Keratinocyte (primary cell): ENCODE results near the gene MDN1. TPM values are rescaled to one million over a fixed set of nuclear protein-coding genes. Genes with fewer than 3 reads are reported as not detected.

Experiments
- DNase-seq: peaks from one replicate; pipeline ENCODE4 v3.0.0-alpha.2; 2011; ENCODE audit warnings: low read depth, missing footprints, low spot score
- FAIRE-seq: peaks from 2 replicates; lab custom pipeline; 2011; peaks lifted over from hg19 to GRCh38; lab: Jason Lieb, UNC
- H2AFZ ChIP-seq: 2 replicates; pipeline ENCODE4 v1.6.0; 2012; ENCODE audit warnings: low read length, control low read depth, inconsistent platforms; ENCODE audit not compliant: control insufficient read depth
- H3K27ac ChIP-seq: 2 replicates; pipeline ENCODE4 v1.5.1; 2011; ENCODE audit warnings: low read length; ENCODE audit not compliant: control insufficient read depth, insufficient read depth
- H3K27me3 ChIP-seq: 3 replicates; pipeline ENCODE4 v1.6.0; 2011; ENCODE audit warnings: low read length; ENCODE audit not compliant: control insufficient read depth, insufficient read depth; ENCODE audit errors: extremely low read depth
- H3K36me3 ChIP-seq, 2 experiments: 2 replicates in 1 of 2; 3 replicates in 1 of 2; pipeline ENCODE4 v1.5.1; 2011; ENCODE audit warnings: low read length in 2 of 2, mild to moderate bottlenecking in 1 of 2; ENCODE audit not compliant: control insufficient read depth in 2 of 2, insufficient read depth in 2 of 2; ENCODE audit errors: extremely low read depth in 1 of 2
- H3K4me1 ChIP-seq: 3 replicates; pipeline ENCODE4 v1.5.1; 2011; ENCODE audit warnings: low read length; ENCODE audit not compliant: control insufficient read depth, insufficient read depth; ENCODE audit errors: extremely low read depth
- H3K4me2 ChIP-seq: 3 replicates; pipeline ENCODE4 v1.6.0; 2011; ENCODE audit warnings: low read depth, low read length; ENCODE audit not compliant: control insufficient read depth, insufficient read depth; ENCODE audit errors: extremely low read depth
- H3K4me3 ChIP-seq, 3 experiments: fragments of 200-600 bp in 1 of 3; sonication (generic) in 1 of 3; 2 replicates in 2 of 3; 3 replicates in 1 of 3; pipeline ENCODE4 v1.5.1; 2011 to 2016; ENCODE audit warnings: low read length in 3 of 3, mild to moderate bottlenecking in 3 of 3, control low read depth in 2 of 3, inconsistent platforms in 1 of 3, low read depth in 1 of 3, mixed read lengths in 1 of 3, mixed run types in 1 of 3, moderate library complexity in 1 of 3; ENCODE audit not compliant: control insufficient read depth in 2 of 3, insufficient read depth in 2 of 3; ENCODE audit errors: extremely low read depth in 1 of 3
- H3K79me2 ChIP-seq: 2 replicates; pipeline ENCODE4 v1.6.0; 2012; ENCODE audit warnings: low read length; ENCODE audit not compliant: control insufficient read depth, insufficient read depth
- H3K9ac ChIP-seq: 3 replicates; pipeline ENCODE4 v1.6.0; 2011; ENCODE audit warnings: low read length; ENCODE audit not compliant: control insufficient read depth, insufficient read depth; ENCODE audit errors: extremely low read depth
- H3K9me1 ChIP-seq: 3 replicates; pipeline ENCODE4 v1.6.0; 2011; ENCODE audit warnings: low read length; ENCODE audit not compliant: control insufficient read depth, insufficient read depth; ENCODE audit errors: extremely low read depth
- H3K9me3 ChIP-seq: 2 replicates; pipeline ENCODE4 v1.5.1; 2012; ENCODE audit warnings: low read depth, low read length; ENCODE audit not compliant: control insufficient read depth
- H4K20me1 ChIP-seq: 3 replicates; pipeline ENCODE4 v1.6.0; 2011; ENCODE audit warnings: low read length; ENCODE audit not compliant: control insufficient read depth, insufficient read depth; ENCODE audit errors: extremely low read depth
- EZH2 ChIP-seq: IDR thresholded peaks from one replicate; pipeline ENCODE4 v1.6.1; 2012; ENCODE audit warnings: inconsistent platforms, mild to moderate bottlenecking, low read length, moderate library complexity
- dilution Hi-C: fragments of 300-500 bp; cut with MboI; formaldehyde crosslinking; loops from one replicate; pipeline ENCODE4 v1.7.0; 2020; ENCODE audit warnings: low sequenced_read_pairs; ENCODE audit not compliant: extremely low pct_ligation_motif_present
- polyA plus RNA-seq, 5 experiments: library from polyadenylated mRNA; depleted of rRNA in 3 of 5; stranded (reverse) in 3 of 5; stranded (forward) in 1 of 5; unstranded in 1 of 5; fragments of >200 nt; gene quantifications; 1 replicate in 1 of 5; 2 replicates in 3 of 5; 3 replicates in 1 of 5; pipeline versions ENCODE4 v1.2.1 to v1.2.3, GENCODE V29; 2011 to 2012; ENCODE audit warnings: missing spikeins in 2 of 5, low read depth in 1 of 5, low replicate concordance in 1 of 5
- TF ChIP-seq, protein P1 (sequence below), 3 experiments: IDR thresholded peaks in 1 of 3; conservative IDR thresholded peaks in 1 of 3; optimal IDR thresholded peaks in 1 of 3; 2 replicates in 2 of 3; 3 replicates in 1 of 3; pipeline versions ENCODE3 to v1.5.1; 2011; ENCODE audit warnings: low read length in 3 of 3, mild to moderate bottlenecking in 3 of 3, moderate library complexity in 2 of 3, control low read depth in 1 of 3, inconsistent platforms in 1 of 3; ENCODE audit not compliant: insufficient read depth in 2 of 3; ENCODE audit errors: extremely low read depth in 1 of 3

MDN1 gene
- polyA plus RNA-seq, 1 donor (not counting 4 experiments of a cell fraction or from before 2014, with no cell fraction given), result 16.0 TPM

DNA sequence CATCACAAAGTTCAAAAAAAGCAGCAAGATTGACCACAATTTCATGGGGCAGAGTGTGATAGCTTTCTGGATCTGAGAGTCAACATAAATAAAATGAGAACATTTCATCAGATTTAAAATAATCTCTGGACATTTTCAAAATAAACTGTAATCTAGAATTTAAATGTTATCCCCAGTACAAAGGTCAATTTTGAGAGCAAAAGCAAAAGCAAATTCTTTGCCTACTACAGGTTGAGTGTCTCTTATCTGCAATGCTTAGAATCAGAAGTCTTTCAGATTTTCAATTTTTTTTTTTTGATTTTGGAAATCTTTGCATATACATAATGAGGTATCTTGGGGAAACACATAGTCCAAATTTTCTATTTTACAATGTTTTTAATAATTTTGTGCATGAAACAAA lies 113.5 kb downstream of the MDN1 start:
- TF ChIP-seq, protein P1, sequence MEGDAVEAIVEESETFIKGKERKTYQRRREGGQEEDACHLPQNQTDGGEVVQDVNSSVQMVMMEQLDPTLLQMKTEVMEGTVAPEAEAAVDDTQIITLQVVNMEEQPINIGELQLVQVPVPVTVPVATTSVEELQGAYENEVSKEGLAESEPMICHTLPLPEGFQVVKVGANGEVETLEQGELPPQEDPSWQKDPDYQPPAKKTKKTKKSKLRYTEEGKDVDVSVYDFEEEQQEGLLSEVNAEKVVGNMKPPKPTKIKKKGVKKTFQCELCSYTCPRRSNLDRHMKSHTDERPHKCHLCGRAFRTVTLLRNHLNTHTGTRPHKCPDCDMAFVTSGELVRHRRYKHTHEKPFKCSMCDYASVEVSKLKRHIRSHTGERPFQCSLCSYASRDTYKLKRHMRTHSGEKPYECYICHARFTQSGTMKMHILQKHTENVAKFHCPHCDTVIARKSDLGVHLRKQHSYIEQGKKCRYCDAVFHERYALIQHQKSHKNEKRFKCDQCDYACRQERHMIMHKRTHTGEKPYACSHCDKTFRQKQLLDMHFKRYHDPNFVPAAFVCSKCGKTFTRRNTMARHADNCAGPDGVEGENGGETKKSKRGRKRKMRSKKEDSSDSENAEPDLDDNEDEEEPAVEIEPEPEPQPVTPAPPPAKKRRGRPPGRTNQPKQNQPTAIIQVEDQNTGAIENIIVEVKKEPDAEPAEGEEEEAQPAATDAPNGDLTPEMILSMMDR (optimal IDR thresholded peaks at IDR 0.05 in 1 of 3, IDR thresholded peaks at IDR 0.05 in 1 of 3, conservative IDR thresholded peaks at IDR 0.05 in 1 of 3; ENCODE audit: extremely low read depth in 1 of 3, insufficient read depth in 2 of 3, low read length in 3 of 3), result no peak
- no peak for TF ChIP-seq EZH2
- DNase-seq, result no peak
- peaks cover 4 to 14% of the 10 kb centered on the region in 2 experiments for H3K36me3 ChIP-seq

DNA sequence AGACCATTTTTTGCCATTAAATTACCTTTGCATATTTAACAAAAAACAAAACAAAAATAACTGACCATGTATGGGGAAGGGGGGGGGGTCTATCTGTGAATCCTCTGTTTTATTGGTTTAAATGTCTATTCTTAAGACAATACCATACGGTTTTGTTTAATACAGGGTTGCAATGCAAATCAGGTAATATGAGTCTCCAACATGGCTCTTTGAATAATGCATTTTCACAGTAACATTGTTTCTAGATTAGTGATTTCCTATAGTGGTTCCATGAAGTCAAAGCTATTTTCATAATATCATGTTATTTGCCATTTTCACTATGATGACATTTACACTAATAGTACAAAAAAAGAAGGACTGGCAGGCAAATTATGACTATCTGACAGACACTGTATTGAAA lies 116.3 kb downstream of the MDN1 start:
- peaks cover 7 to 19% of the 10 kb centered on the region in 2 experiments for H3K36me3 ChIP-seq
- no peaks in the 10 kb centered on the region for H3K27me3 ChIP-seq
- dilution Hi-C loops, result no loop called here

More for the DNA sequence above, 113.5 kb downstream of the MDN1 start:
- no peaks in the 10 kb centered on the region for H3K9me1 ChIP-seq
- no peaks in the 10 kb centered on the region for H3K9me3 ChIP-seq
- H2AFZ ChIP-seq, result no peak overlapping the region
- no peaks in the 10 kb centered on the region for H4K20me1 ChIP-seq
- no peak overlapping the region for H3K4me2 ChIP-seq
- H3K27ac ChIP-seq, result no peak overlapping the region
- H3K4me3 ChIP-seq, result no peak overlapping the region
- no peaks in the 10 kb centered on the region for H3K27me3 ChIP-seq
- no peak overlapping the region for H3K9ac ChIP-seq
- H3K79me2 ChIP-seq, result no peaks in the 10 kb centered on the region
- FAIRE-seq, result no peak
- H3K4me1 ChIP-seq, result peaks cover 9% of the 10 kb centered on the region
- dilution Hi-C loops, result no loop called here

More for the DNA sequence above, 116.3 kb downstream of the MDN1 start:
- Histone ChIP-seq H3K79me2 (no peaks in the 10 kb centered on the region), H2AFZ (no peak overlapping the region), H3K4me3 (no peak overlapping the region), H3K9me1 (no peaks in the 10 kb centered on the region), H3K9ac (no peak overlapping the region), H3K9me3 (no peaks in the 10 kb centered on the region), H4K20me1 (no peaks in the 10 kb centered on the region), H3K4me1 (peaks cover 9% of the 10 kb centered on the region), H3K4me2 (no peak overlapping the region), H3K27ac (no peak overlapping the region)
- no peak for TF ChIP-seq EZH2
- TF ChIP-seq, protein P1 (optimal IDR thresholded peaks at IDR 0.05 in 1 of 3, IDR thresholded peaks at IDR 0.05 in 1 of 3, conservative IDR thresholded peaks at IDR 0.05 in 1 of 3; ENCODE audit: extremely low read depth in 1 of 3, insufficient read depth in 2 of 3, low read length in 3 of 3), result no peak
- no peak for DNase-seq
- no peak for FAIRE-seq
